Right ventricle myocardium inferior (tissue), 1 donor: Measurements from ENCODE around the gene SCN1A. TPM values are rescaled to one million over a fixed set of nuclear protein-coding genes. Genes with fewer than 3 reads are reported as not detected.
"Not testable (repeated sequence)": the region's sequence is repeated elsewhere in the genome, so short reads cannot be mapped to it uniquely, and the experiment has no call there.

Experiments used
- ATAC-seq: fragments of 200-7000 bp; cut with Tn5 transposase; one replicate; pipeline ENCODE4 v1.9.1; 2020; ENCODE audit warnings: mild to moderate bottlenecking, moderate library complexity
- DNase-seq: peaks from one replicate; pipeline ENCODE4 v3.0.0; 2021; ENCODE audit errors: missing footprints
- intact Hi-C: fragments of 100-400 bp; cut with DNase I; formaldehyde crosslinking; loops from one replicate; pipeline ENCODE4 v1.11.0; 2022
- long read RNA-seq: library from polyadenylated mRNA; unstranded; transcript quantifications from one replicate; pipeline ENCODE4 v2.0.0, GENCODE V29; 2021
- total RNA-seq: library from RNA; stranded (reverse); fragmentation: NEBNext Ultra II Directional; extraction: Animal tissue kit (Norgen Biotek cat#: 25700); gene quantifications from one replicate; pipeline ENCODE4 v1.2.1, GENCODE V29; 2021
- donor health status: DM: no; HTN: yes; CAD: no; lungs with severe emphysema.

SCN1A gene
- 0.38 TPM for total RNA-seq
- long read RNA-seq = 0 reads

- intact Hi-C loops = loop anchor here (2.0 kb wide), 2 partner anchors 69 to 173 kb away; no protein-coding TSS in a partner anchor
- ATAC-seq (no peak), DNase-seq (peak; percentile 25)
Observed at GRCh38 chr2:166127217-166128155, at the start of gene SCN1A. SCN1A (minus strand) TSS chr2:166128020; CDS start chr2:166073621, 54,399 bp downstream.

GRCh38 chr2:166173263-166173662 is 45.4 kb upstream of the SCN1A start:
- DNase-seq (no peak), ATAC-seq (no peak)
- intact Hi-C loops = no loop called here

- no peak for ATAC-seq
- intact Hi-C loops = no loop called here
- DNase-seq = no peak
Observed at GRCh38 chr2:166171216-166171615, 43.4 kb upstream of the SCN1A start.

GRCh38 chr2:166170356-166170755 is 42.5 kb upstream of the SCN1A start:
- DNase-seq (no peak), ATAC-seq (no peak)
- intact Hi-C loops = no loop called here

GRCh38 chr2:166167449-166167848 is 39.6 kb upstream of the SCN1A start:
- intact Hi-C loops = no loop called here
- ATAC-seq (no peak), DNase-seq (no peak)

- DNase-seq (no peak), ATAC-seq (no peak)
- intact Hi-C loops = no loop called here
Observed at GRCh38 chr2:166163775-166164174, 36.0 kb upstream of the SCN1A start.

- no peak for ATAC-seq
- intact Hi-C loops = no loop called here
- DNase-seq = no peak
Observed at GRCh38 chr2:166158546-166158945, 30.7 kb upstream of the SCN1A start.

- ATAC-seq (no peak), DNase-seq (no peak)
- intact Hi-C loops = no loop called here
Observed at GRCh38 chr2:166157578-166157977, 29.8 kb upstream of the SCN1A start.

GRCh38 chr2:166156985-166157490 is 29.2 kb upstream of the SCN1A start:
- no peak for DNase-seq
- no peak for ATAC-seq
- intact Hi-C loops = no loop called here

- ATAC-seq (no peak), DNase-seq (no peak)
- intact Hi-C loops = no loop called here
Observed at GRCh38 chr2:166155589-166155988, 27.8 kb upstream of the SCN1A start.

- ATAC-seq = no peak
- DNase-seq = no peak
- intact Hi-C loops = no loop called here
Observed at GRCh38 chr2:166154685-166155338, 27.0 kb upstream of the SCN1A start.

- ATAC-seq = no peak
- intact Hi-C loops = no loop called here
- DNase-seq = no peak
Observed at GRCh38 chr2:166152064-166152463, 24.2 kb upstream of the SCN1A start.

GRCh38 chr2:166148500-166149400 is 20.9 kb upstream of the SCN1A start:
- intact Hi-C loops = no loop called here
- peak; percentile 93 for ATAC-seq
- DNase-seq = peak; percentile 45

GRCh38 chr2:166147883-166148282 is 20.1 kb upstream of the SCN1A start:
- intact Hi-C loops = no loop called here
- DNase-seq = no peak
- no peak for ATAC-seq

GRCh38 chr2:166144071-166144470 is 16.3 kb upstream of the SCN1A start:
- DNase-seq (no peak), ATAC-seq (no peak)
- intact Hi-C loops = no loop called here

- ATAC-seq = no peak
- DNase-seq = no peak
- intact Hi-C loops = no loop called here
Observed at GRCh38 chr2:166140932-166141331, 13.1 kb upstream of the SCN1A start.

- no peak for ATAC-seq
- intact Hi-C loops = no loop called here
Observed at GRCh38 chr2:166140475-166140874, 12.7 kb upstream of the SCN1A start.

GRCh38 chr2:166139479-166139878 is 11.7 kb upstream of the SCN1A start:
- DNase-seq, intact Hi-C loops, ATAC-seq: not testable (repeated sequence)

More at GRCh38 chr2:166140475-166140874, 12.7 kb upstream of the SCN1A start:
- no peak for DNase-seq

- ATAC-seq (no peak), DNase-seq (no peak)
- intact Hi-C loops = no loop called here
Observed at GRCh38 chr2:166138667-166139066, 10.8 kb upstream of the SCN1A start.
